Activated CD4-positive, alpha-beta T cell treated with anti-CD3 and anti-CD28 coated beads for 1 hour (primary cell): ENCODE results near the gene PPA1.
"Not testable (repeated sequence)": the region's sequence is repeated elsewhere in the genome, so short reads cannot be mapped to it uniquely, and the experiment has no call there.

Source experiments
- DNase-seq: peaks from one replicate; pipeline ENCODE4 v3.0.0-alpha.2; 2020

Gene PPA1

GRCh38 chr10:70233109-70233938 is at the start of gene PPA1:
Gene PPA1, minus strand, starts transcription at chr10:70233429. Its CDS starts 102 bp downstream, at chr10:70233327.
- peak; percentile 99 for DNase-seq

GRCh38 chr10:70281609-70282008 is 48.4 kb upstream of the PPA1 start:
- no peak for DNase-seq

GRCh38 chr10:70280099-70280498 is 46.9 kb upstream of the PPA1 start:
- no peak for DNase-seq

- DNase-seq: no peak
Measured at GRCh38 chr10:70277396-70278030, 44.3 kb upstream of the PPA1 start.

GRCh38 chr10:70274643-70275042 is 41.4 kb upstream of the PPA1 start:
- DNase-seq: no peak

- no peak for DNase-seq
Measured at GRCh38 chr10:70272925-70273316, 39.7 kb upstream of the PPA1 start.

- DNase-seq: no peak
Measured at GRCh38 chr10:70271996-70272924, 39.0 kb upstream of the PPA1 start.

GRCh38 chr10:70270952-70271351 is 37.7 kb upstream of the PPA1 start:
- no peak for DNase-seq

- no peak for DNase-seq
Measured at GRCh38 chr10:70269741-70270140, 36.5 kb upstream of the PPA1 start.

- DNase-seq: no peak
Measured at GRCh38 chr10:70268376-70268775, 35.1 kb upstream of the PPA1 start.

GRCh38 chr10:70267161-70267933 is 34.1 kb upstream of the PPA1 start:
- no peak for DNase-seq

- DNase-seq: no peak
Measured at GRCh38 chr10:70266701-70267100, 33.5 kb upstream of the PPA1 start.

- DNase-seq: no peak
Measured at GRCh38 chr10:70266056-70266455, 32.8 kb upstream of the PPA1 start.

GRCh38 chr10:70265032-70265689 is 31.9 kb upstream of the PPA1 start:
- no peak for DNase-seq

- no peak for DNase-seq
Measured at GRCh38 chr10:70260734-70261133, 27.5 kb upstream of the PPA1 start.

- DNase-seq: no peak
Measured at GRCh38 chr10:70260259-70260658, 27.0 kb upstream of the PPA1 start.

- DNase-seq: no peak
Measured at GRCh38 chr10:70258216-70258615, 25.0 kb upstream of the PPA1 start.

GRCh38 chr10:70257816-70258215 is 24.6 kb upstream of the PPA1 start:
- not testable (repeated sequence) for DNase-seq

- DNase-seq: no peak
Measured at GRCh38 chr10:70256463-70256862, 23.2 kb upstream of the PPA1 start.

- DNase-seq: no peak
Measured at GRCh38 chr10:70255329-70256299, 22.4 kb upstream of the PPA1 start.
